HCT116 (cell line): ENCODE data around the gene CTXND1. TPM values are rescaled to one million over a fixed set of nuclear protein-coding genes. Genes with fewer than 3 reads are reported as not detected.

Experiments used
- ATAC-seq: fragments of 200-7000 bp; cut with Tn5 transposase; 2 replicates; pipeline ENCODE4 v1.9.1; 2020; ENCODE audit warnings: mild to moderate bottlenecking, moderate library complexity
- BruUV-seq: library from RNA; stranded (reverse); fragments of 400-500 nt; replicated peaks from 2 replicates; lab custom pipeline; 2021; lab: Mats Ljungman, UMichigan
- CTCF ChIA-PET: fragments of 300-600 bp; sonication (Branson Sonifier 250); formaldehyde crosslinking; loops from one replicate; lab custom pipeline; 2021; ENCODE audit warnings: antibody characterized with exemption; lab: Charles Lee
- POLR2A ChIA-PET: fragments of 300-600, 350-600 bp; sonication (Branson Sonifier 250); formaldehyde crosslinking; loops from one replicate; lab custom pipeline; 2021; ENCODE audit warnings: antibody characterized with exemption; lab: Charles Lee
- RAD21 ChIA-PET, 2 experiments: fragments of 300-600 bp; sonication (Branson Sonifier 250); formaldehyde crosslinking; loops; one replicate each; lab custom pipeline; 2023; ENCODE audit warnings: low total read pairs in 2 of 2; ENCODE audit not compliant: uncharacterized antibody in 2 of 2, unreplicated experiment in 2 of 2, low non-redundant PET in 1 of 2; lab: Charles Lee
- DNase-seq: peaks from one replicate; pipeline ENCODE4 v3.0.0-alpha.2; 2010; ENCODE audit warnings: low read depth, low spot score
- H2AFZ ChIP-seq: fragments of 200-600 bp; shearing (Covaris generic), sonication (generic); 2 replicates; pipeline ENCODE4 v1.6.1; 2017; ENCODE audit warnings: low read depth, mixed run types, mixed read lengths, antibody characterized with exemption, low read length; ENCODE audit not compliant: poor library complexity, severe bottlenecking
- H3K27ac ChIP-seq: 2 replicates; pipeline ENCODE4 v1.5.1; 2012; ENCODE audit warnings: low read depth, low read length
- H3K27me3 ChIP-seq: fragments of 200-600 bp; sonication (generic); 2 replicates; pipeline ENCODE4 v1.6.1; 2016; ENCODE audit warnings: mixed run types, low read length, mixed read lengths; ENCODE audit not compliant: insufficient read depth
- H3K36me3 ChIP-seq, 2 experiments: fragments of 200-500 bp in 1 of 2; fragments of 200-600 bp in 1 of 2; sonication (Bioruptor generic) in 1 of 2; sonication (generic) in 1 of 2; 2 replicates each; pipeline versions ENCODE4 v1.5.1 to v1.6.1; 2014 to 2016; ENCODE audit warnings: low read length in 2 of 2, inconsistent platforms in 1 of 2, mixed read lengths in 1 of 2, mixed run types in 1 of 2; ENCODE audit not compliant: insufficient read depth in 2 of 2, control insufficient read depth in 1 of 2
- H3K4me1 ChIP-seq, 2 experiments: fragments of 200-600 bp in 1 of 2; sonication (generic) in 1 of 2; 2 replicates each; pipeline versions ENCODE4 v1.5.1 to v1.6.1; 2012 to 2017; ENCODE audit warnings: low read length in 2 of 2, inconsistent platforms in 1 of 2, mild to moderate bottlenecking in 1 of 2, mixed read lengths in 1 of 2, mixed run types in 1 of 2, moderate library complexity in 1 of 2; ENCODE audit not compliant: insufficient read depth in 2 of 2, control insufficient read depth in 1 of 2
- H3K4me2 ChIP-seq: fragments of 200-600 bp; sonication (generic); 2 replicates; pipeline ENCODE4 v1.6.1; 2017; ENCODE audit warnings: mixed run types, low read length, mixed read lengths
- H3K4me3 ChIP-seq, 2 experiments: fragments of 200-600 bp in 1 of 2; sonication (generic) in 1 of 2; replicated peaks in 1 of 2; 2 replicates each; pipeline ENCODE4 v1.5.1; 2011 to 2016; ENCODE audit warnings: low read length in 2 of 2, control low read depth in 1 of 2, low read depth in 1 of 2, mild to moderate bottlenecking in 1 of 2, mixed read lengths in 1 of 2, mixed run types in 1 of 2
- H3K79me2 ChIP-seq: fragments of 200-600 bp; sonication (generic); 2 replicates; pipeline ENCODE4 v1.6.1; 2017; ENCODE audit warnings: mild to moderate bottlenecking, mixed run types, low read length, moderate library complexity, mixed read lengths; ENCODE audit not compliant: insufficient read depth
- H3K9ac ChIP-seq: fragments of 200-600 bp; sonication (generic); 2 replicates; pipeline ENCODE4 v1.6.1; 2016; ENCODE audit warnings: low read length, mixed read lengths
- H3K9me2 ChIP-seq: fragments of 200-600 bp; sonication (generic), shearing (Covaris generic); 2 replicates; pipeline ENCODE4 v1.6.1; 2017; ENCODE audit warnings: mixed run types, mild to moderate bottlenecking, moderate library complexity; ENCODE audit not compliant: insufficient read depth
- H3K9me3 ChIP-seq, 2 experiments: fragments of 200-500 bp in 1 of 2; fragments of 200-600 bp in 1 of 2; sonication (Bioruptor generic) in 1 of 2; sonication (generic) in 1 of 2; 2 replicates each; pipeline ENCODE4 v1.6.1; 2014 to 2017; ENCODE audit warnings: low read length in 2 of 2, mixed read lengths in 2 of 2, inconsistent platforms in 1 of 2, low read depth in 1 of 2, mild to moderate bottlenecking in 1 of 2, mixed run types in 1 of 2, moderate library complexity in 1 of 2; ENCODE audit not compliant: control insufficient read depth in 1 of 2, insufficient read depth in 1 of 2
- H4K20me1 ChIP-seq: fragments of 200-600 bp; sonication (generic), shearing (Covaris generic); 2 replicates; pipeline ENCODE4 v1.6.1; 2017; ENCODE audit warnings: mixed run types, mild to moderate bottlenecking, moderate library complexity; ENCODE audit not compliant: insufficient read depth
- CBX3 ChIP-seq: IDR thresholded peaks from 2 replicates; pipeline ENCODE4 v1.6.1; 2012; ENCODE audit warnings: low read depth
- CEBPB ChIP-seq: IDR thresholded peaks from 2 replicates; pipeline ENCODE4 v1.6.1; 2012; ENCODE audit warnings: low read depth
- EGR1 ChIP-seq: IDR thresholded peaks from 2 replicates; pipeline ENCODE4 v1.6.1; 2012; ENCODE audit warnings: low read depth
- EZH2 ChIP-seq: fragments of 200-600 bp; sonication (generic); IDR thresholded peaks from 2 replicates; pipeline ENCODE4 v1.6.1; 2017; ENCODE audit warnings: antibody characterized with exemption, mixed run types
- FOSL1 ChIP-seq: IDR thresholded peaks from 2 replicates; pipeline ENCODE4 v1.6.1; 2012; ENCODE audit warnings: low read depth
- JUND ChIP-seq: IDR thresholded peaks from 2 replicates; pipeline ENCODE4 v1.6.1; 2012
- POLR2A ChIP-seq: IDR thresholded peaks from 2 replicates; pipeline ENCODE4 v1.7.0; 2011; ENCODE audit warnings: borderline replicate concordance; ENCODE audit not compliant: insufficient read depth, insufficient read length; ENCODE audit errors: extremely low read depth
- POLR2AphosphoS5 ChIP-seq: IDR thresholded peaks from 2 replicates; pipeline ENCODE4 v1.6.1; 2011; ENCODE audit warnings: mild to moderate bottlenecking, low read depth, low read length, moderate library complexity
- RAD21 ChIP-seq: IDR thresholded peaks from 2 replicates; pipeline ENCODE4 v1.6.1; 2012; ENCODE audit warnings: low read depth, mild to moderate bottlenecking
- SIN3A ChIP-seq: IDR thresholded peaks from 2 replicates; pipeline ENCODE4 v1.6.1; 2012; ENCODE audit warnings: low read depth
- SP1 ChIP-seq: IDR thresholded peaks from 2 replicates; pipeline ENCODE4 v1.6.1; 2012; ENCODE audit warnings: low read depth
- TCF7L2 ChIP-seq: IDR thresholded peaks from 2 replicates; pipeline ENCODE4 v1.7.0; 2011; ENCODE audit warnings: borderline replicate concordance, inconsistent platforms; ENCODE audit not compliant: insufficient read depth, insufficient read length; ENCODE audit errors: extremely low read depth
- YY1 ChIP-seq: IDR thresholded peaks from 2 replicates; pipeline ENCODE4 v1.6.1; 2011; ENCODE audit warnings: low read length, low read depth, moderate library complexity, mild to moderate bottlenecking; ENCODE audit not compliant: insufficient replicate concordance; ENCODE audit errors: extremely low read depth
- ZBTB33 ChIP-seq: IDR thresholded peaks from 2 replicates; pipeline ENCODE4 v1.6.1; 2011; ENCODE audit warnings: mild to moderate bottlenecking, low read length, moderate library complexity; ENCODE audit not compliant: insufficient replicate concordance; ENCODE audit errors: extremely low read depth
- ZFX ChIP-seq: fragments of 450-650 bp; IDR thresholded peaks from 2 replicates; pipeline ENCODE4 v1.6.1; 2017
- ZNF274 ChIP-seq: fragments of 200-500 bp; sonication (Bioruptor generic); IDR thresholded peaks from 2 replicates; pipeline ENCODE4 v1.6.1; 2014; ENCODE audit warnings: mild to moderate bottlenecking, low read depth, low read length, inconsistent platforms
- intact Hi-C: fragments of 100-400 bp; cut with micrococcal nuclease; formaldehyde crosslinking; loops from 2 replicates; pipeline ENCODE4 v1.10.0; 2022
- total RNA-seq: library from RNA; stranded (reverse); gene quantifications from one replicate; pipeline ENCODE4 v1.2.1, GENCODE V29; 2021; ENCODE audit not compliant: unreplicated experiment
- TF ChIP-seq, protein P1 (sequence below): IDR thresholded peaks from 2 replicates; pipeline ENCODE4 v1.6.1; 2012
- TF ChIP-seq, protein P2 (sequence below): IDR thresholded peaks from 2 replicates; pipeline ENCODE4 v1.6.1; 2012
- TF ChIP-seq, protein P3 (sequence below): IDR thresholded peaks from 2 replicates; pipeline ENCODE4 v1.6.1; 2012; ENCODE audit warnings: low read depth
- TF ChIP-seq, protein P4 (sequence below), 3 experiments: fragments of 200-600 bp in 1 of 3; sonication (generic) in 1 of 3; IDR thresholded peaks in 2 of 3; conservative IDR thresholded peaks in 1 of 3; 2 replicates each; pipeline ENCODE4 v1.5.1; 2012 to 2017; ENCODE audit warnings: low read depth in 2 of 3, low read length in 2 of 3, antibody characterized with exemption in 1 of 3, borderline replicate concordance in 1 of 3, control low read depth in 1 of 3, mild to moderate bottlenecking in 1 of 3, mixed read lengths in 1 of 3, mixed run types in 1 of 3, moderate library complexity in 1 of 3; ENCODE audit not compliant: insufficient read depth in 1 of 3

CTXND1 gene
- total RNA-seq, 1 experiment from 2014 or later = not detected

- no peak for DNase-seq
- Histone ChIP-seq H3K9ac (no peak overlapping the region), H4K20me1 (no peaks in the 10 kb centered on the region)
- TF ChIP-seq, protein P1, sequence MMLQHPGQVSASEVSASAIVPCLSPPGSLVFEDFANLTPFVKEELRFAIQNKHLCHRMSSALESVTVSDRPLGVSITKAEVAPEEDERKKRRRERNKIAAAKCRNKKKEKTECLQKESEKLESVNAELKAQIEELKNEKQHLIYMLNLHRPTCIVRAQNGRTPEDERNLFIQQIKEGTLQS = no peak
- no peak for TF ChIP-seq EZH2
- TF ChIP-seq ZFX = no peak
- no peak for TF ChIP-seq JUND
- no peak for TF ChIP-seq ZNF274
- no peak for TF ChIP-seq TCF7L2
- no peak for TF ChIP-seq EGR1
- TF ChIP-seq ZBTB33 = no peak
- no peak for TF ChIP-seq FOSL1
- no peak for TF ChIP-seq SIN3A
- no peak for TF ChIP-seq POLR2A
- TF ChIP-seq CBX3 = no peak
- TF ChIP-seq, protein P2, sequence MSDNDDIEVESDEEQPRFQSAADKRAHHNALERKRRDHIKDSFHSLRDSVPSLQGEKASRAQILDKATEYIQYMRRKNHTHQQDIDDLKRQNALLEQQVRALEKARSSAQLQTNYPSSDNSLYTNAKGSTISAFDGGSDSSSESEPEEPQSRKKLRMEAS = no peak
- TF ChIP-seq, protein P3, sequence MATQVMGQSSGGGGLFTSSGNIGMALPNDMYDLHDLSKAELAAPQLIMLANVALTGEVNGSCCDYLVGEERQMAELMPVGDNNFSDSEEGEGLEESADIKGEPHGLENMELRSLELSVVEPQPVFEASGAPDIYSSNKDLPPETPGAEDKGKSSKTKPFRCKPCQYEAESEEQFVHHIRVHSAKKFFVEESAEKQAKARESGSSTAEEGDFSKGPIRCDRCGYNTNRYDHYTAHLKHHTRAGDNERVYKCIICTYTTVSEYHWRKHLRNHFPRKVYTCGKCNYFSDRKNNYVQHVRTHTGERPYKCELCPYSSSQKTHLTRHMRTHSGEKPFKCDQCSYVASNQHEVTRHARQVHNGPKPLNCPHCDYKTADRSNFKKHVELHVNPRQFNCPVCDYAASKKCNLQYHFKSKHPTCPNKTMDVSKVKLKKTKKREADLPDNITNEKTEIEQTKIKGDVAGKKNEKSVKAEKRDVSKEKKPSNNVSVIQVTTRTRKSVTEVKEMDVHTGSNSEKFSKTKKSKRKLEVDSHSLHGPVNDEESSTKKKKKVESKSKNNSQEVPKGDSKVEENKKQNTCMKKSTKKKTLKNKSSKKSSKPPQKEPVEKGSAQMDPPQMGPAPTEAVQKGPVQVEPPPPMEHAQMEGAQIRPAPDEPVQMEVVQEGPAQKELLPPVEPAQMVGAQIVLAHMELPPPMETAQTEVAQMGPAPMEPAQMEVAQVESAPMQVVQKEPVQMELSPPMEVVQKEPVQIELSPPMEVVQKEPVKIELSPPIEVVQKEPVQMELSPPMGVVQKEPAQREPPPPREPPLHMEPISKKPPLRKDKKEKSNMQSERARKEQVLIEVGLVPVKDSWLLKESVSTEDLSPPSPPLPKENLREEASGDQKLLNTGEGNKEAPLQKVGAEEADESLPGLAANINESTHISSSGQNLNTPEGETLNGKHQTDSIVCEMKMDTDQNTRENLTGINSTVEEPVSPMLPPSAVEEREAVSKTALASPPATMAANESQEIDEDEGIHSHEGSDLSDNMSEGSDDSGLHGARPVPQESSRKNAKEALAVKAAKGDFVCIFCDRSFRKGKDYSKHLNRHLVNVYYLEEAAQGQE = no peak
- TF ChIP-seq SP1 = no peak
- no peak for TF ChIP-seq CEBPB
- no peak for TF ChIP-seq POLR2AphosphoS5
- TF ChIP-seq YY1 = no peak
- no peak for TF ChIP-seq RAD21
- TF ChIP-seq, protein P4, sequence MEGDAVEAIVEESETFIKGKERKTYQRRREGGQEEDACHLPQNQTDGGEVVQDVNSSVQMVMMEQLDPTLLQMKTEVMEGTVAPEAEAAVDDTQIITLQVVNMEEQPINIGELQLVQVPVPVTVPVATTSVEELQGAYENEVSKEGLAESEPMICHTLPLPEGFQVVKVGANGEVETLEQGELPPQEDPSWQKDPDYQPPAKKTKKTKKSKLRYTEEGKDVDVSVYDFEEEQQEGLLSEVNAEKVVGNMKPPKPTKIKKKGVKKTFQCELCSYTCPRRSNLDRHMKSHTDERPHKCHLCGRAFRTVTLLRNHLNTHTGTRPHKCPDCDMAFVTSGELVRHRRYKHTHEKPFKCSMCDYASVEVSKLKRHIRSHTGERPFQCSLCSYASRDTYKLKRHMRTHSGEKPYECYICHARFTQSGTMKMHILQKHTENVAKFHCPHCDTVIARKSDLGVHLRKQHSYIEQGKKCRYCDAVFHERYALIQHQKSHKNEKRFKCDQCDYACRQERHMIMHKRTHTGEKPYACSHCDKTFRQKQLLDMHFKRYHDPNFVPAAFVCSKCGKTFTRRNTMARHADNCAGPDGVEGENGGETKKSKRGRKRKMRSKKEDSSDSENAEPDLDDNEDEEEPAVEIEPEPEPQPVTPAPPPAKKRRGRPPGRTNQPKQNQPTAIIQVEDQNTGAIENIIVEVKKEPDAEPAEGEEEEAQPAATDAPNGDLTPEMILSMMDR (IDR thresholded peaks at IDR 0.05 in 2 of 3, conservative IDR thresholded peaks at IDR 0.05 in 1 of 3; ENCODE audit: borderline replicate concordance in 1 of 3, insufficient read depth in 1 of 3, low read depth in 2 of 3, low read length in 2 of 3) = no peak
- TF ChIP-seq, all 23 proteins: peak for 0
- RAD21 ChIA-PET = interaction anchor here in 1 of 2 experiments (0.6 kb wide), 1 partner anchor 12 kb away, joined by 3 read pairs; no protein-coding TSS in a partner anchor
- no peaks in the 10 kb centered on the region for H3K27me3 ChIP-seq
- H3K4me1 ChIP-seq = peaks cover 12 to 31% of the 10 kb centered on the region in 2 experiments; a peak in 3 of 4 replicates
- intact Hi-C loops = no loop called here
- H3K27ac ChIP-seq = no peak overlapping the region
- no peak overlapping the region for H3K4me2 ChIP-seq
- H3K79me2 ChIP-seq = no peaks in the 10 kb centered on the region
- H3K4me3 ChIP-seq = no peak overlapping the region
- ATAC-seq = no peak
- CTCF ChIA-PET = no interaction called here
- no TSS peak for BruUV-seq
- no peaks in the 10 kb centered on the region for H3K36me3 ChIP-seq
- no peak overlapping the region for H2AFZ ChIP-seq
- no peaks in the 10 kb centered on the region for H3K9me3 ChIP-seq
- H3K9me2 ChIP-seq = no peaks in the 10 kb centered on the region
- POLR2A ChIA-PET = no interaction called here
These were observed 95.8 kb downstream of the CTXND1 start for GRCh38 chr15:80156176-80156720.
